Body of pancreas (tissue), 4 donors: ENCODE results near the gene MORN2.

Experiments used
- POLR2A ChIP-seq, 3 donors: fragments of 450-650 bp; IDR thresholded peaks; one replicate each; pipeline ENCODE4 v1.6.1; 2016; ENCODE audit warnings: antibody characterized with exemption in 3 of 3, mild to moderate bottlenecking in 2 of 3
- TF ChIP-seq, protein P1 (sequence below), 7 experiments: fragments of 450-650 bp in 4 of 7; fragments of 200-600 bp in 3 of 7; sonication (generic) in 3 of 7; IDR thresholded peaks; one replicate each; pipeline ENCODE4 v1.5.1; 2016 to 2019; ENCODE audit warnings: antibody characterized with exemption in 7 of 7

DNA sequence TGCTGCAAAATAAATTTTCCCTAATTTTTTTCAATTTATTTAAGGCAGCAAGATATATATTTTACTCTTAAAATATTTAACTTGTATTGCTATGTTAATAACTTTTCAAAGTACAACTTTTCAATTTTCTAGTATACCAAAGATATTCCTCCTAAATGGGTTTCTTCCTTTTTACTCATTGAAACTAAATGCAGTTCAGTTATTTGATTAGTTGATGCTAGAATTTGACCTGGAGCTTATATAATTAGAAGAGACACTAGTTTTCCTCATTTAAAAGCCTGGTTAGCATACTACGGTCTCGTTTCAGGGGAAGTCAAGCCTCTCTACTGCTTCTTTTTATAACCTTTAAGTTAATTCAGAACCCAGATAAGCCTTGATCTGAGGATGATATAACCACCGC, 13.8 kb downstream of the MORN2 start, which contains the start of gene ARHGEF33:
- TF ChIP-seq, protein P1, sequence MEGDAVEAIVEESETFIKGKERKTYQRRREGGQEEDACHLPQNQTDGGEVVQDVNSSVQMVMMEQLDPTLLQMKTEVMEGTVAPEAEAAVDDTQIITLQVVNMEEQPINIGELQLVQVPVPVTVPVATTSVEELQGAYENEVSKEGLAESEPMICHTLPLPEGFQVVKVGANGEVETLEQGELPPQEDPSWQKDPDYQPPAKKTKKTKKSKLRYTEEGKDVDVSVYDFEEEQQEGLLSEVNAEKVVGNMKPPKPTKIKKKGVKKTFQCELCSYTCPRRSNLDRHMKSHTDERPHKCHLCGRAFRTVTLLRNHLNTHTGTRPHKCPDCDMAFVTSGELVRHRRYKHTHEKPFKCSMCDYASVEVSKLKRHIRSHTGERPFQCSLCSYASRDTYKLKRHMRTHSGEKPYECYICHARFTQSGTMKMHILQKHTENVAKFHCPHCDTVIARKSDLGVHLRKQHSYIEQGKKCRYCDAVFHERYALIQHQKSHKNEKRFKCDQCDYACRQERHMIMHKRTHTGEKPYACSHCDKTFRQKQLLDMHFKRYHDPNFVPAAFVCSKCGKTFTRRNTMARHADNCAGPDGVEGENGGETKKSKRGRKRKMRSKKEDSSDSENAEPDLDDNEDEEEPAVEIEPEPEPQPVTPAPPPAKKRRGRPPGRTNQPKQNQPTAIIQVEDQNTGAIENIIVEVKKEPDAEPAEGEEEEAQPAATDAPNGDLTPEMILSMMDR (IDR thresholded peaks at IDR 0.05), result no peak
- no peak for TF ChIP-seq POLR2A (IDR thresholded peaks at IDR 0.05)
